CD8-positive, alpha-beta memory T cell (primary cell): ENCODE measurements around the gene TMEM95. TPM values are rescaled to one million over a fixed set of nuclear protein-coding genes. Genes with fewer than 3 reads are reported as not detected.
A peak's percentile ranks its signal among the peaks of the same experiment; 100 is the strongest.
"Not testable (repeated sequence)": the region's sequence is repeated elsewhere in the genome, so short reads cannot be mapped to it uniquely, and the experiment has no call there.

Experiments used
- CTCF ChIA-PET: fragments of 350-600 bp; sonication (Branson Sonifier 250); formaldehyde crosslinking; loops from one replicate; lab custom pipeline; 2021; ENCODE audit warnings: antibody characterized with exemption; lab: Charles Lee
- POLR2A ChIA-PET: fragments of 350-600 bp; sonication (Branson Sonifier 250); formaldehyde crosslinking; loops from one replicate; lab custom pipeline; 2021; ENCODE audit warnings: antibody characterized with exemption; lab: Charles Lee
- DNase-seq, 5 donors: peaks; one replicate each; pipeline versions ENCODE4 v3.0.0 to v3.0.0-alpha.2; 2020 to 2022; ENCODE audit warnings: mixed read lengths in 1 of 5
- H3K27ac ChIP-seq: one replicate; pipeline ENCODE4 v1.7.0; 2013; ENCODE audit warnings: low read depth, mild to moderate bottlenecking, low read length, moderate library complexity
- H3K27me3 ChIP-seq: 2 replicates; pipeline ENCODE4 v1.7.0; 2013; ENCODE audit warnings: low read length, mild to moderate bottlenecking; ENCODE audit not compliant: insufficient read depth, poor library complexity, severe bottlenecking
- H3K36me3 ChIP-seq: 2 replicates; pipeline ENCODE4 v1.7.0; 2013; ENCODE audit warnings: mild to moderate bottlenecking, low read length, moderate library complexity; ENCODE audit not compliant: insufficient read depth
- H3K4me1 ChIP-seq: 2 replicates; pipeline ENCODE4 v1.7.0; 2013; ENCODE audit warnings: mild to moderate bottlenecking, low read length, moderate library complexity; ENCODE audit not compliant: insufficient read depth
- H3K4me3 ChIP-seq: 2 replicates; pipeline ENCODE4 v1.7.0; 2013; ENCODE audit warnings: mild to moderate bottlenecking, low read length
- H3K9me3 ChIP-seq: 2 replicates; pipeline ENCODE4 v1.7.0; 2013; ENCODE audit warnings: mild to moderate bottlenecking, low read length
- H3K27ac Mint-ChIP-seq, 8 donors: one replicate each; pipeline ENCODE4 v1.8.0; 2020 to 2021; ENCODE audit warnings: mixed read lengths in 8 of 8, mild to moderate bottlenecking in 6 of 8, inconsistent platforms in 3 of 8, moderate library complexity in 3 of 8
- H3K27me3 Mint-ChIP-seq, 2 donors: one replicate each; pipeline ENCODE4 v1.8.0; 2020 to 2021; ENCODE audit warnings: mixed read lengths in 2 of 2, mild to moderate bottlenecking in 1 of 2, moderate library complexity in 1 of 2
- H3K36me3 Mint-ChIP-seq, 3 donors: one replicate each; pipeline ENCODE4 v1.8.0; 2020 to 2021; ENCODE audit warnings: mixed read lengths in 3 of 3, inconsistent platforms in 1 of 3, mild to moderate bottlenecking in 1 of 3
- H3K4me1 Mint-ChIP-seq, 3 donors: one replicate each; pipeline ENCODE4 v1.8.0; 2020 to 2021; ENCODE audit warnings: mixed read lengths in 3 of 3, inconsistent platforms in 1 of 3, mild to moderate bottlenecking in 1 of 3
- H3K4me3 Mint-ChIP-seq, 7 donors: one replicate each; pipeline ENCODE4 v1.8.0; 2020 to 2021; ENCODE audit warnings: mixed read lengths in 7 of 7, mild to moderate bottlenecking in 6 of 7, moderate library complexity in 4 of 7, inconsistent platforms in 2 of 7
- H3K9me3 Mint-ChIP-seq, 5 donors: one replicate each; pipeline ENCODE4 v1.8.0; 2020 to 2022; ENCODE audit warnings: mixed read lengths in 5 of 5, mild to moderate bottlenecking in 3 of 5, moderate library complexity in 2 of 5, inconsistent platforms in 1 of 5
- polyA plus RNA-seq: library from polyadenylated mRNA; unstranded; fragments of 300-500 nt; fragmentation: Illumina TruSeq; gene quantifications from one replicate; pipeline ENCODE4 v1.2.3, GENCODE V29; 2021
- total RNA-seq, 2 experiments: library from RNA; stranded (reverse); gene quantifications; one replicate each; pipeline ENCODE4 v1.2.3, GENCODE V29; 2021

Gene TMEM95
- total and polyA plus RNA-seq, 3 experiments from 2014 or later, result not detected

- Histone ChIP-seq H3K27ac (peak within 1 kb of the TSS; percentile 74), H3K9me3 (no peaks in the 10 kb centered on the region), H3K36me3 (peaks cover 10% of the 10 kb centered on the region), H3K4me3 (peak within 1 kb of the TSS; percentile 99), H3K4me1 (peaks cover 69% of the 10 kb centered on the region), H3K27me3 (no peaks in the 10 kb centered on the region)
- H3K36me3 Mint-ChIP-seq, result peaks cover 0 to 37% (median 7%) of the 10 kb centered on the region in 3 donors
- peaks cover 47 to 68% (median 66%) of the 10 kb centered on the region in 3 donors for H3K4me1 Mint-ChIP-seq
- ChIA-PET POLR2A (interaction anchor here (0.7 to 2.2 kb wide), 24 partner anchors 9 to 351 kb away, joined by 3 to 24 read pairs (median 4); partner anchors contain the start of genes GABARAP, GPS2, MPDU1 and POLR2A), CTCF (interaction anchor here (1.0 to 8.9 kb wide), 14 partner anchors 11 to 351 kb away, joined by 3 to 85 read pairs (median 6); partner anchors contain the start of genes NEURL4, TMEM102, TMEM256 and TMEM95)
- H3K9me3 Mint-ChIP-seq, result no peaks in the 10 kb centered on the region
- peak; percentile 78 to 90 (median 81) for DNase-seq
- no peaks in the 10 kb centered on the region for H3K27me3 Mint-ChIP-seq
- peak within 1 kb of the TSS; percentile 89 to 98 (median 97) for H3K27ac Mint-ChIP-seq
- peak within 1 kb of the TSS; percentile 88 to 98 (median 93) for H3K4me3 Mint-ChIP-seq
Measured at GRCh38 chr17:7336240-7337175, 18.4 kb upstream of the TMEM95 start, which contains the start of gene ACAP1. ACAP1 (plus strand) TSS chr17:7336529; CDS start chr17:7336735, 206 bp downstream.

- peaks cover 43 to 62% (median 59%) of the 10 kb centered on the region in 3 donors for H3K4me1 Mint-ChIP-seq
- CTCF ChIA-PET, result interaction anchor here (1.0 to 8.9 kb wide), 9 partner anchors 10 to 99 kb away, joined by 3 to 85 read pairs (median 18); partner anchors contain the start of genes NEURL4, TMEM102, TMEM256 and TMEM95
- H3K4me1 ChIP-seq, result peaks cover 60% of the 10 kb centered on the region
Measured at GRCh38 chr17:7337600-7337999, 17.4 kb upstream of the TMEM95 start.

GRCh38 chr17:7340179-7340578 is 14.8 kb upstream of the TMEM95 start:
- Histone ChIP-seq H3K27ac (no peak overlapping the region), H3K4me1 (peaks cover 40% of the 10 kb centered on the region), H3K4me3 (no peak overlapping the region), H3K27me3 (no peaks in the 10 kb centered on the region), H3K36me3 (peaks cover 42% of the 10 kb centered on the region), H3K9me3 (no peaks in the 10 kb centered on the region)
- Mint-ChIP-seq H3K27me3 (no peaks in the 10 kb centered on the region), H3K4me1 (peaks cover 36 to 50% (median 45%) of the 10 kb centered on the region in 3 donors), H3K4me3 (peak overlapping the region in 3 of 7 donors; percentile 37 to 89 (median 68)), H3K27ac (peak overlapping the region in 6 of 8 donors; percentile 32 to 72 (median 54)), H3K9me3 (no peaks in the 10 kb centered on the region), H3K36me3 (peaks cover 0 to 70% (median 13%) of the 10 kb centered on the region in 3 donors)
- DNase-seq, result no peak
- CTCF ChIA-PET, result interaction anchor here (8.9 kb wide), 1 partner anchor 15 kb away, joined by 85 read pairs; the partner anchor contains the start of gene NEURL4
- POLR2A ChIA-PET, result no interaction called here

More at GRCh38 chr17:7337600-7337999, 17.4 kb upstream of the TMEM95 start:
- H3K27me3 ChIP-seq, H3K27me3 Mint-ChIP-seq, H3K27ac ChIP-seq, H3K9me3 ChIP-seq, DNase-seq, H3K9me3 Mint-ChIP-seq: not testable (repeated sequence)
- Mint-ChIP-seq H3K4me3 (peak overlapping the region; percentile 88 to 98 (median 93)), H3K27ac (peak overlapping the region; percentile 21 to 98 (median 96)), H3K36me3 (peaks cover 0 to 47% (median 7%) of the 10 kb centered on the region in 3 donors)
- peak overlapping the region; percentile 99 for H3K4me3 ChIP-seq
- H3K36me3 ChIP-seq, result peaks cover 21% of the 10 kb centered on the region
- POLR2A ChIA-PET, result interaction anchor here (1.2 to 2.2 kb wide), 9 partner anchors 8 to 223 kb away, joined by 4 to 24 read pairs (median 9); partner anchors contain the start of genes GPS2, SENP3 and TMEM256

- CTCF ChIA-PET, result interaction anchor here (0.7 to 8.9 kb wide), 4 partner anchors 9 to 62 kb away, joined by 3 to 85 read pairs (median 4); partner anchors contain the start of genes NEURL4 and TMEM95
- Histone ChIP-seq H3K36me3 (peaks cover 58% of the 10 kb centered on the region), H3K4me3 (no peak overlapping the region), H3K27me3 (no peaks in the 10 kb centered on the region), H3K9me3 (no peaks in the 10 kb centered on the region), H3K4me1 (peaks cover 29% of the 10 kb centered on the region), H3K27ac (no peak overlapping the region)
- no peaks in the 10 kb centered on the region for H3K9me3 Mint-ChIP-seq
- H3K4me1 Mint-ChIP-seq, result peaks cover 26 to 41% (median 38%) of the 10 kb centered on the region in 3 donors
- peak in 1 of 5 donors; percentile 36 for DNase-seq
- peak overlapping the region in 1 of 7 donors; percentile 59 for H3K4me3 Mint-ChIP-seq
- H3K36me3 Mint-ChIP-seq, result peaks cover 0 to 80% (median 16%) of the 10 kb centered on the region in 3 donors
- no peaks in the 10 kb centered on the region for H3K27me3 Mint-ChIP-seq
- POLR2A ChIA-PET, result no interaction called here
- peak overlapping the region in 4 of 8 donors; percentile 58 to 75 (median 67) for H3K27ac Mint-ChIP-seq
Measured at GRCh38 chr17:7341842-7342241, 13.1 kb upstream of the TMEM95 start.

GRCh38 chr17:7343250-7343649 is 11.7 kb upstream of the TMEM95 start:
- H3K9me3 Mint-ChIP-seq, result no peaks in the 10 kb centered on the region
- DNase-seq, result no peak
- ChIA-PET POLR2A (interaction anchor here (1.0 to 1.5 kb wide), 2 partner anchors 38 to 39 kb away, joined by 4 read pairs; no protein-coding TSS in a partner anchor), CTCF (interaction anchor here (1.4 to 9.3 kb wide), 4 partner anchors 7 to 62 kb away, joined by 3 to 79 read pairs (median 10); partner anchors contain the start of genes ACAP1 and SLC2A4)
- H3K4me3 Mint-ChIP-seq, result no peak overlapping the region
- peak overlapping the region in 3 of 8 donors; percentile 75 to 81 (median 78) for H3K27ac Mint-ChIP-seq
- Histone ChIP-seq H3K4me3 (no peak overlapping the region), H3K9me3 (no peaks in the 10 kb centered on the region), H3K27me3 (no peaks in the 10 kb centered on the region), H3K36me3 (peaks cover 72% of the 10 kb centered on the region), H3K4me1 (peaks cover 19% of the 10 kb centered on the region), H3K27ac (no peak overlapping the region)
- H3K4me1 Mint-ChIP-seq, result peaks cover 15 to 32% (median 25%) of the 10 kb centered on the region in 3 donors
- H3K36me3 Mint-ChIP-seq, result peaks cover 0 to 82% (median 17%) of the 10 kb centered on the region in 3 donors
- no peaks in the 10 kb centered on the region for H3K27me3 Mint-ChIP-seq

- no peak overlapping the region for H3K4me3 ChIP-seq
- no peak overlapping the region for H3K27ac ChIP-seq
- POLR2A ChIA-PET, result interaction anchor here (1.1 kb wide), 1 partner anchor 17 kb away, joined by 4 read pairs; the partner anchor contains the start of gene NEURL4
- peaks cover 57% of the 10 kb centered on the region for H3K36me3 ChIP-seq
- peaks cover 15% of the 10 kb centered on the region for H3K4me1 ChIP-seq
- H3K27ac Mint-ChIP-seq, result peak overlapping the region in 5 of 8 donors; percentile 16 to 92 (median 74)
- H3K9me3 ChIP-seq, result no peaks in the 10 kb centered on the region
- CTCF ChIA-PET, result interaction anchor here (1.8 to 9.3 kb wide), 3 partner anchors 11 to 51 kb away, joined by 4 to 79 read pairs (median 14); partner anchors contain the start of gene ACAP1
- H3K9me3 Mint-ChIP-seq, result no peaks in the 10 kb centered on the region
- peaks cover 0 to 73% (median 13%) of the 10 kb centered on the region in 3 donors for H3K36me3 Mint-ChIP-seq
- peaks cover 17 to 40% (median 20%) of the 10 kb centered on the region in 3 donors for H3K4me1 Mint-ChIP-seq
- no peaks in the 10 kb centered on the region for H3K27me3 Mint-ChIP-seq
- H3K4me3 Mint-ChIP-seq, result no peak overlapping the region
- no peak for DNase-seq
- no peaks in the 10 kb centered on the region for H3K27me3 ChIP-seq
Measured at GRCh38 chr17:7346761-7347614, 8.0 kb upstream of the TMEM95 start.
